ENCODE results near the gene ZNF682. TPM values are rescaled to one million over a fixed set of nuclear protein-coding genes. Genes with fewer than 3 reads are reported as not detected.

The ZNF682 gene
- total and polyA plus RNA-seq, 2 of the 13 experiments (the other 11 are each of a cell fraction or from before 2014, with no cell fraction given), result 2.0 to 7.2 TPM

DNA sequence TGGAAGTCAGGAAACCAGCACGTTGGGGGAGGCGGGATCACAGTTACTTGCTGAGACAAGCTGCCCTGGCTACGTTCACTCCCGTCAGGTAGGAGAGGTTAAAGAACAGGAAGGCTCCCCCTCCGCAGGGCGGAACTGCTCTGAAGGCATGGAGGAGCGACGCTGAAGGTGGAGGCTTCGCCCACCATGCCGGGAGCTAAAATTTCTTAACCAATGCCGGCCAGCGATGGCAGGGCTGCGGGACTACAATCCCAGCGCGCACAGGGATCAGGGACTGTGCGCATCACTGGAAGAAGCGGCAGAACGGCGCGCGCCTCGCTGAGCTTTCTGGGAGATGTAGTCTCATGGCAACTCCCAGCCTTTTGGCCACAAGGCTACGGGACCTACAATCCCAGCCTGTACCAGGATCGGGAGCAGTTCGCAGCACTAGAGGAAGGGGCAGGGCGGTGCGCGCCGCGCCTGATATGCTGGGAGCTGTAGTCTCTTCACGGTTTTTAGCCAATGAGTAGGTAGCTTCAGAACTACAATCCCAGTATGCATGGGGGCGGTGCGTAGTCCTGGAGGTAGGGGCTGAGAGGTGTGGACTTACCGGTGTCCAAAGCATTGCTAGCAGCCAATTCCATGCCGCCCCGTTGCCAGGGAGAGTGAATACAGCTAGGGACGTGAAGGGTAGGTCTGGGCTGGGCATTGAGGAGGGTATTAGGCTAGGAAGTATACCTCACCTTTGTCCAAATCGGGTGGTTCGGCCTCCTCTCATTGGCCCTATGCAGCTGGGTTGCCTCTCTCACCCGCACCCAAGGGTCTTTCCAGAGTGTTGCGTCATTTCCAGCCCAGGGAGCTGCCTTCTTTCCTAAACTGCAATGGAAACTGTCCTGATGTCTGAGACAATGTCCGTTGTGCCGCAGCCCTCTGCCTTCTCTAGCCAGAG, 12.8 kb upstream of the ZNF682 start (continued):
- TF ChIP-seq SP1 (IDR thresholded peaks at IDR 0.05) (no peak), SP1 (CRISPR knock-in tag; IDR thresholded peaks at IDR 0.05) (0 out of 2 replicates have a peak, but pooled peaks have one; percentile 27), STAT5B (CRISPR knock-in tag; IDR thresholded peaks at IDR 0.05) (no peak), ZNF253 (CRISPR knock-in tag; IDR thresholded peaks at IDR 0.05; ENCODE audit: borderline replicate concordance) (no peak), RFX5 (IDR thresholded peaks at IDR 0.05; ENCODE audit: low read depth, low read length) (no peak), ATAD3A (CRISPR knock-in tag; IDR thresholded peaks at IDR 0.05) (no peak), MTF2 (CRISPR knock-in tag; IDR thresholded peaks at IDR 0.05; ENCODE audit: borderline replicate concordance) (no peak), RNF2 (conservative IDR thresholded peaks at IDR 0.05; ENCODE audit: low read depth) (no peak), THAP11 (CRISPR knock-in tag; IDR thresholded peaks at IDR 0.05) (peak; percentile 98), MXI1 (IDR thresholded peaks at IDR 0.05; ENCODE audit: borderline replicate concordance, low read depth, low read length) (no peak; the same call in 2 of the 3 replicates), KDM5A (IDR thresholded peaks at IDR 0.05; ENCODE audit: borderline replicate concordance, low read length) (no peak), PHF20 (CRISPR knock-in tag; IDR thresholded peaks at IDR 0.05) (peak; percentile 52), GABPA (IDR thresholded peaks at IDR 0.05; ENCODE audit: low read depth, low read length) (peak; percentile 57), GABPA (CRISPR knock-in tag; IDR thresholded peaks at IDR 0.05; ENCODE audit: low read depth) (peak; percentile 92), ZSCAN9 (CRISPR knock-in tag; IDR thresholded peaks at IDR 0.05; ENCODE audit: borderline replicate concordance) (no peak), ZNF484 (CRISPR knock-in tag; IDR thresholded peaks at IDR 0.05; ENCODE audit: borderline replicate concordance, low read depth) (no peak), TERF1 (CRISPR knock-in tag; IDR thresholded peaks at IDR 0.05) (no peak), ZNF260 (CRISPR knock-in tag; IDR thresholded peaks at IDR 0.05; ENCODE audit: borderline replicate concordance, low read depth) (no peak), CREM (IDR thresholded peaks at IDR 0.05) (peak; percentile 98), CREM (CRISPR knock-in tag; IDR thresholded peaks at IDR 0.05) (no peak), JUND (CRISPR knock-in tag; IDR thresholded peaks at IDR 0.05) (no peak)
- TF ChIP-seq, protein P1, sequence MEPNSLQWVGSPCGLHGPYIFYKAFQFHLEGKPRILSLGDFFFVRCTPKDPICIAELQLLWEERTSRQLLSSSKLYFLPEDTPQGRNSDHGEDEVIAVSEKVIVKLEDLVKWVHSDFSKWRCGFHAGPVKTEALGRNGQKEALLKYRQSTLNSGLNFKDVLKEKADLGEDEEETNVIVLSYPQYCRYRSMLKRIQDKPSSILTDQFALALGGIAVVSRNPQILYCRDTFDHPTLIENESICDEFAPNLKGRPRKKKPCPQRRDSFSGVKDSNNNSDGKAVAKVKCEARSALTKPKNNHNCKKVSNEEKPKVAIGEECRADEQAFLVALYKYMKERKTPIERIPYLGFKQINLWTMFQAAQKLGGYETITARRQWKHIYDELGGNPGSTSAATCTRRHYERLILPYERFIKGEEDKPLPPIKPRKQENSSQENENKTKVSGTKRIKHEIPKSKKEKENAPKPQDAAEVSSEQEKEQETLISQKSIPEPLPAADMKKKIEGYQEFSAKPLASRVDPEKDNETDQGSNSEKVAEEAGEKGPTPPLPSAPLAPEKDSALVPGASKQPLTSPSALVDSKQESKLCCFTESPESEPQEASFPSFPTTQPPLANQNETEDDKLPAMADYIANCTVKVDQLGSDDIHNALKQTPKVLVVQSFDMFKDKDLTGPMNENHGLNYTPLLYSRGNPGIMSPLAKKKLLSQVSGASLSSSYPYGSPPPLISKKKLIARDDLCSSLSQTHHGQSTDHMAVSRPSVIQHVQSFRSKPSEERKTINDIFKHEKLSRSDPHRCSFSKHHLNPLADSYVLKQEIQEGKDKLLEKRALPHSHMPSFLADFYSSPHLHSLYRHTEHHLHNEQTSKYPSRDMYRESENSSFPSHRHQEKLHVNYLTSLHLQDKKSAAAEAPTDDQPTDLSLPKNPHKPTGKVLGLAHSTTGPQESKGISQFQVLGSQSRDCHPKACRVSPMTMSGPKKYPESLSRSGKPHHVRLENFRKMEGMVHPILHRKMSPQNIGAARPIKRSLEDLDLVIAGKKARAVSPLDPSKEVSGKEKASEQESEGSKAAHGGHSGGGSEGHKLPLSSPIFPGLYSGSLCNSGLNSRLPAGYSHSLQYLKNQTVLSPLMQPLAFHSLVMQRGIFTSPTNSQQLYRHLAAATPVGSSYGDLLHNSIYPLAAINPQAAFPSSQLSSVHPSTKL (CRISPR knock-in tag; IDR thresholded peaks at IDR 0.05), result no peak
- TF ChIP-seq, protein P2, sequence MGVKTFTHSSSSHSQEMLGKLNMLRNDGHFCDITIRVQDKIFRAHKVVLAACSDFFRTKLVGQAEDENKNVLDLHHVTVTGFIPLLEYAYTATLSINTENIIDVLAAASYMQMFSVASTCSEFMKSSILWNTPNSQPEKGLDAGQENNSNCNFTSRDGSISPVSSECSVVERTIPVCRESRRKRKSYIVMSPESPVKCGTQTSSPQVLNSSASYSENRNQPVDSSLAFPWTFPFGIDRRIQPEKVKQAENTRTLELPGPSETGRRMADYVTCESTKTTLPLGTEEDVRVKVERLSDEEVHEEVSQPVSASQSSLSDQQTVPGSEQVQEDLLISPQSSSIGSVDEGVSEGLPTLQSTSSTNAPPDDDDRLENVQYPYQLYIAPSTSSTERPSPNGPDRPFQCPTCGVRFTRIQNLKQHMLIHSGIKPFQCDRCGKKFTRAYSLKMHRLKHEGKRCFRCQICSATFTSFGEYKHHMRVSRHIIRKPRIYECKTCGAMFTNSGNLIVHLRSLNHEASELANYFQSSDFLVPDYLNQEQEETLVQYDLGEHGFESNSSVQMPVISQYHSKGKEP (CRISPR knock-in tag; IDR thresholded peaks at IDR 0.05), result no peak

Measured in HepG2 (cell line).